ENCODE data around the gene PCAT7.

Gene PCAT7

GRCh38 chr9:94603259-94604160 lies 48.6 kb downstream of the PCAT7 start:
- peak; percentile 51 to 72 for DNase-seq (ENCODE audit: low read depth in 2 of 2)

- no peak for DNase-seq (ENCODE audit: low read depth in 2 of 2)
Observed at GRCh38 chr9:94606646-94607422, 52.0 kb downstream of the PCAT7 start.

GRCh38 chr9:94607423-94607691 lies 52.5 kb downstream of the PCAT7 start:
- no peak for DNase-seq (ENCODE audit: low read depth in 2 of 2)

GRCh38 chr9:94610181-94610606 lies 55.3 kb downstream of the PCAT7 start:
- DNase-seq (ENCODE audit: low read depth in 2 of 2): no peak

GRCh38 chr9:94611638-94612068 lies 56.8 kb downstream of the PCAT7 start:
- peak; percentile 62 to 64 for DNase-seq (ENCODE audit: low read depth in 2 of 2)

- DNase-seq (ENCODE audit: low read depth in 2 of 2): no peak
Observed at GRCh38 chr9:94612071-94612470, 57.2 kb downstream of the PCAT7 start.

GRCh38 chr9:94613003-94613402 lies 58.1 kb downstream of the PCAT7 start:
- DNase-seq (ENCODE audit: low read depth in 2 of 2): no peak

GRCh38 chr9:94619026-94619425 lies 64.1 kb downstream of the PCAT7 start:
- DNase-seq (ENCODE audit: low read depth in 2 of 2): no peak

Data from stimulated activated CD4-positive, alpha-beta T cell treated with anti-CD3 and anti-CD28 coated beads, Interleukin-15, amount 100 ng/mL, for 48 hours (primary cell).